MM.1S (cell line): ENCODE results near the gene IFRD2.
"Not testable (repeated sequence)": the region's sequence is repeated elsewhere in the genome, so short reads cannot be mapped to it uniquely, and the experiment has no call there.

Experiments used
- EZH2 ChIP-seq: fragments of 300-600 bp; sonication (generic); optimal IDR thresholded peaks from 2 replicates; pipeline ENCODE3; 2017; ENCODE audit warnings: low read depth, mild to moderate bottlenecking, antibody characterized with exemption, low read length, mixed read lengths
- EZH2phosphoT487 ChIP-seq: fragments of 300-600 bp; sonication (generic); IDR thresholded peaks from 2 replicates; pipeline ENCODE4 v1.6.1; 2018; ENCODE audit warnings: antibody characterized with exemption, low read length
- TF ChIP-seq, protein P1 (sequence below): fragments of 300-600 bp; sonication (generic); IDR thresholded peaks from 2 replicates; pipeline ENCODE4 v1.5.1; 2016; ENCODE audit warnings: antibody characterized with exemption, low read length, mixed read lengths

DNA sequence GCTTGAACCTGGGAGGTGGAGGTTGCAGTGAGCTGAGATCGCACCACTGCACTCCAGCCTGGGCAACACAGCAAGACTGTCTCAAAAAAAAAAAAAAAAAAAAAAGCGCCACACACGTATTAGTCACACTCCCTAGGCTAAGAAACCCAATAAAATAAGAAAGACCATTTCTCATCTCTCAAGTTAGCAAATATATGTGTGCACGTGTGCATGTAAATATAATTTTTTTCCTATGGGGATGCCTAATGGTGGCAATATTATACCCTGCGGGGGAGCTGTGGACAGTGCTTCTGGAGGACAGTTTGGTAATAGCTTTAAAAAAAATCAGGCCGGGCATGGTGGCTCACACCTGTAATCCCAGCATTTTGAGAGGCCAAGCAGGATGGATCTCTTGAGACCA is 8.1 kb downstream of the IFRD2 start:
- TF ChIP-seq, protein P1, sequence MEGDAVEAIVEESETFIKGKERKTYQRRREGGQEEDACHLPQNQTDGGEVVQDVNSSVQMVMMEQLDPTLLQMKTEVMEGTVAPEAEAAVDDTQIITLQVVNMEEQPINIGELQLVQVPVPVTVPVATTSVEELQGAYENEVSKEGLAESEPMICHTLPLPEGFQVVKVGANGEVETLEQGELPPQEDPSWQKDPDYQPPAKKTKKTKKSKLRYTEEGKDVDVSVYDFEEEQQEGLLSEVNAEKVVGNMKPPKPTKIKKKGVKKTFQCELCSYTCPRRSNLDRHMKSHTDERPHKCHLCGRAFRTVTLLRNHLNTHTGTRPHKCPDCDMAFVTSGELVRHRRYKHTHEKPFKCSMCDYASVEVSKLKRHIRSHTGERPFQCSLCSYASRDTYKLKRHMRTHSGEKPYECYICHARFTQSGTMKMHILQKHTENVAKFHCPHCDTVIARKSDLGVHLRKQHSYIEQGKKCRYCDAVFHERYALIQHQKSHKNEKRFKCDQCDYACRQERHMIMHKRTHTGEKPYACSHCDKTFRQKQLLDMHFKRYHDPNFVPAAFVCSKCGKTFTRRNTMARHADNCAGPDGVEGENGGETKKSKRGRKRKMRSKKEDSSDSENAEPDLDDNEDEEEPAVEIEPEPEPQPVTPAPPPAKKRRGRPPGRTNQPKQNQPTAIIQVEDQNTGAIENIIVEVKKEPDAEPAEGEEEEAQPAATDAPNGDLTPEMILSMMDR: not testable (repeated sequence)
- TF ChIP-seq EZH2, EZH2phosphoT487: not testable (repeated sequence)
